H1 (cell line): ENCODE measurements around the gene GALNT15. TPM values are rescaled to one million over a fixed set of nuclear protein-coding genes. Genes with fewer than 3 reads are reported as not detected.

Experiments used
- CTCF ChIA-PET: fragments of 300-600 bp; sonication (Branson Sonifier 250); formaldehyde crosslinking; loops from one replicate; lab custom pipeline; 2021; ENCODE audit not compliant: partially characterized antibody; lab: Charles Lee
- POLR2A ChIA-PET: fragments of 300-600 bp; sonication (Branson Sonifier 250); formaldehyde crosslinking; loops from one replicate; lab custom pipeline; 2021; ENCODE audit warnings: inconsistent platforms; ENCODE audit not compliant: partially characterized antibody; lab: Charles Lee
- DNase-seq, 2 experiments: peaks; one replicate each; pipeline versions ENCODE4 v3.0.0 to v3.0.0-alpha.2; 2010 to 2022; ENCODE audit warnings: low spot score in 2 of 2, low read depth in 1 of 2, mixed read lengths in 1 of 2
- FAIRE-seq: peaks from 2 replicates; lab custom pipeline; 2011; peaks lifted over from hg19 to GRCh38; lab: Jason Lieb, UNC
- H2AFZ ChIP-seq: 2 replicates; pipeline ENCODE4 v1.8.1; 2012; ENCODE audit warnings: low read length, inconsistent platforms
- H2AK5ac ChIP-seq: 2 replicates; pipeline ENCODE4 v1.6.1; 2013; ENCODE audit warnings: low read depth, low read length
- H2BK120ac ChIP-seq: replicated peaks from 2 replicates; pipeline ENCODE3; 2013; ENCODE audit warnings: low read depth, low read length, inconsistent platforms
- H2BK12ac ChIP-seq: 2 replicates; pipeline ENCODE4 v1.6.1; 2013; ENCODE audit warnings: low read depth, low read length
- H2BK15ac ChIP-seq: 2 replicates; pipeline ENCODE4 v1.6.1; 2013; ENCODE audit warnings: low read length
- H2BK20ac ChIP-seq: 2 replicates; pipeline ENCODE4 v1.6.1; 2013; ENCODE audit warnings: low read length
- H2BK5ac ChIP-seq: 2 replicates; pipeline ENCODE4 v1.6.1; 2013; ENCODE audit warnings: low read depth, low read length
- H3K14ac ChIP-seq: 2 replicates; pipeline ENCODE4 v1.6.1; 2013; ENCODE audit warnings: inconsistent platforms; ENCODE audit not compliant: insufficient read length
- H3K18ac ChIP-seq: 2 replicates; pipeline ENCODE4 v1.6.1; 2013; ENCODE audit warnings: low read length; ENCODE audit errors: extremely low read depth
- H3K23ac ChIP-seq: 2 replicates; pipeline ENCODE4 v1.6.1; 2013; ENCODE audit warnings: inconsistent platforms; ENCODE audit not compliant: insufficient read length
- H3K23me2 ChIP-seq: 2 replicates; pipeline ENCODE4 v1.6.1; 2013; ENCODE audit warnings: low read depth, low read length
- H3K27ac ChIP-seq: 2 replicates; pipeline ENCODE4 v1.6.1; 2011; ENCODE audit warnings: low read depth, low read length, inconsistent platforms
- H3K27me3 ChIP-seq, 4 experiments: replicated peaks in 1 of 4; 1 replicate in 1 of 4; 2 replicates in 3 of 4; pipeline versions ENCODE4 v1.6.1 to v1.8.1; 2011 to 2013; ENCODE audit warnings: low read length in 3 of 4, mild to moderate bottlenecking in 3 of 4, inconsistent platforms in 2 of 4, mixed read lengths in 2 of 4, moderate library complexity in 1 of 4; ENCODE audit not compliant: control insufficient read depth in 3 of 4, insufficient read depth in 3 of 4; ENCODE audit errors: extremely low read depth in 1 of 4
- H3K36me3 ChIP-seq, 4 experiments: 2 replicates each; pipeline versions ENCODE4 v1.6.1 to v1.8.1; 2011 to 2013; ENCODE audit warnings: mild to moderate bottlenecking in 4 of 4, low read length in 3 of 4, moderate library complexity in 2 of 4, control low read depth in 1 of 4, inconsistent platforms in 1 of 4; ENCODE audit not compliant: insufficient read depth in 4 of 4, control insufficient read depth in 2 of 4
- H3K4ac ChIP-seq: replicated peaks from 2 replicates; pipeline ENCODE3; 2013; ENCODE audit warnings: low read length, low read depth, mixed read lengths, inconsistent platforms; ENCODE audit not compliant: insufficient read length
- H3K4me1 ChIP-seq, 4 experiments: replicated peaks in 1 of 4; 1 replicate in 1 of 4; 2 replicates in 3 of 4; pipeline versions ENCODE4 v1.6.1 to v1.8.1; 2011 to 2013; ENCODE audit warnings: low read length in 3 of 4, inconsistent platforms in 2 of 4, mixed read lengths in 1 of 4; ENCODE audit not compliant: insufficient read depth in 4 of 4, control insufficient read depth in 3 of 4
- H3K4me2 ChIP-seq, 2 experiments: 2 replicates each; pipeline versions ENCODE4 v1.6.1 to v1.8.1; 2011 to 2013; ENCODE audit warnings: low read depth in 2 of 2, low read length in 2 of 2, control low read depth in 1 of 2, inconsistent platforms in 1 of 2, mild to moderate bottlenecking in 1 of 2; ENCODE audit not compliant: insufficient read depth in 1 of 2
- H3K4me3 ChIP-seq, 4 experiments: fragments of 200-600, 300-600 bp in 1 of 4; sonication (generic), shearing (Covaris generic), sonication (Bioruptor Twin) in 1 of 4; 2 replicates each; pipeline versions ENCODE4 v1.5.1 to v1.8.1; 2011 to 2016; ENCODE audit warnings: low read length in 4 of 4, low read depth in 3 of 4, control low read depth in 2 of 4, inconsistent platforms in 2 of 4, mild to moderate bottlenecking in 2 of 4, mixed read lengths in 1 of 4, moderate library complexity in 1 of 4; ENCODE audit not compliant: insufficient read depth in 2 of 4; ENCODE audit errors: extremely low read depth in 1 of 4
- H3K56ac ChIP-seq: replicated peaks from 2 replicates; pipeline ENCODE3; 2013; ENCODE audit warnings: low read depth, mild to moderate bottlenecking, mixed read lengths, low read length, inconsistent platforms; ENCODE audit not compliant: insufficient read length
- H3K79me1 ChIP-seq: 2 replicates; pipeline ENCODE4 v1.6.1; 2013; ENCODE audit warnings: low read depth, low read length, control low read depth
- H3K79me2 ChIP-seq, 2 experiments: 2 replicates each; pipeline versions ENCODE4 v1.6.1 to v1.8.1; 2012 to 2013; ENCODE audit warnings: low read length in 2 of 2, mild to moderate bottlenecking in 2 of 2, inconsistent platforms in 1 of 2; ENCODE audit not compliant: insufficient read depth in 2 of 2, control insufficient read depth in 1 of 2
- H3K9ac ChIP-seq, 4 experiments: replicated peaks in 1 of 4; 1 replicate in 1 of 4; 2 replicates in 3 of 4; pipeline versions ENCODE4 v1.6.1 to v1.8.1; 2011 to 2013; ENCODE audit warnings: low read depth in 3 of 4, low read length in 3 of 4, control low read depth in 2 of 4, mild to moderate bottlenecking in 2 of 4, moderate library complexity in 2 of 4, inconsistent platforms in 1 of 4; ENCODE audit errors: extremely low read depth in 1 of 4
- H3K9me3 ChIP-seq, 2 experiments: 2 replicates each; pipeline versions ENCODE4 v1.6.1 to v1.8.1; 2012 to 2013; ENCODE audit warnings: mild to moderate bottlenecking in 2 of 2, moderate library complexity in 2 of 2, control low read depth in 1 of 2, inconsistent platforms in 1 of 2, low read depth in 1 of 2, low read length in 1 of 2, mixed read lengths in 1 of 2; ENCODE audit not compliant: insufficient read depth in 2 of 2
- H4K20me1 ChIP-seq, 2 experiments: replicated peaks in 1 of 2; 2 replicates each; pipeline versions ENCODE3 to v1.8.1; 2011 to 2013; ENCODE audit warnings: inconsistent platforms in 2 of 2, low read length in 2 of 2, mild to moderate bottlenecking in 1 of 2; ENCODE audit not compliant: insufficient read depth in 2 of 2, control insufficient read depth in 1 of 2
- H4K5ac ChIP-seq: 2 replicates; pipeline ENCODE4 v1.6.1; 2013; ENCODE audit warnings: low read length, low read depth, mixed read lengths, inconsistent platforms; ENCODE audit not compliant: insufficient read length
- H4K8ac ChIP-seq: 2 replicates; pipeline ENCODE4 v1.8.0; 2013; ENCODE audit warnings: mild to moderate bottlenecking, moderate library complexity, low read length, inconsistent platforms; ENCODE audit not compliant: insufficient read depth; ENCODE audit errors: extremely low read depth
- H4K91ac ChIP-seq: replicated peaks from 2 replicates; pipeline ENCODE3; 2013; ENCODE audit warnings: low read length, mixed read lengths, inconsistent platforms; ENCODE audit not compliant: insufficient read length
- CHD1 ChIP-seq: IDR thresholded peaks from 2 replicates; pipeline ENCODE4 v1.6.1; 2012; ENCODE audit warnings: low read depth, low read length, improper control_type of control experiment
- GTF2F1 ChIP-seq: IDR thresholded peaks from 2 replicates; pipeline ENCODE4 v1.6.1; 2012; ENCODE audit warnings: low read depth, low read length, improper control_type of control experiment, borderline replicate concordance
- MAFK ChIP-seq: IDR thresholded peaks from 2 replicates; pipeline ENCODE4 v1.6.1; 2012; ENCODE audit warnings: low read depth, mild to moderate bottlenecking, improper control_type of control experiment, low read length
- SP2 ChIP-seq: IDR thresholded peaks from 2 replicates; pipeline ENCODE4 v1.6.1; 2012; ENCODE audit warnings: mild to moderate bottlenecking, low read length, inconsistent platforms
- TBP ChIP-seq: IDR thresholded peaks from 2 replicates; pipeline ENCODE4 v1.6.1; 2011; ENCODE audit warnings: low read depth, low read length, improper control_type of control experiment
- WGBS, 2 experiments: shearing (Covaris generic) in 1 of 2; methylation state at CpG; one replicate each; pipeline versions ENCODE4 v1.1.6 to v1.1.7; 2013 to 2015; ENCODE audit warnings: low lambda C conversion rate in 2 of 2, mixed read lengths in 2 of 2, inconsistent platforms in 1 of 2, low coverage in 1 of 2, missing lambda C conversion rate in 1 of 2; ENCODE audit not compliant: insufficient replicate concordance in 2 of 2, insufficient coverage in 1 of 2, insufficient read length in 1 of 2; ENCODE audit errors: extremely low coverage in 1 of 2, missing lambda C conversion rate in 1 of 2; 5-methylcytosine and 5-hydroxymethylcytosine counted together
- polyA plus RNA-seq, 7 experiments: library from polyadenylated mRNA; depleted of rRNA in 3 of 7; stranded (reverse) in 5 of 7; unstranded in 2 of 7; fragments of >200 nt in 5 of 7; fragments of 200-250 nt in 2 of 7; gene quantifications; 1 replicate in 5 of 7; 2 replicates in 1 of 7; 4 replicates in 1 of 7; pipeline versions ENCODE4 v1.2.1 to v1.2.3, GENCODE V29; 2011 to 2013; ENCODE audit warnings: missing spikeins in 2 of 7, mixed read lengths in 2 of 7
- total RNA-seq: library from RNA; stranded (reverse); fragmentation: NEBNext Ultra II Directional; extraction: Animal tissue kit (Norgen Biotek cat#: 25700); gene quantifications from 2 replicates; pipeline ENCODE4 v1.2.1, GENCODE V29; 2021
- TF ChIP-seq, protein P1 (sequence below): IDR thresholded peaks from 2 replicates; pipeline ENCODE4 v1.6.1; 2011; ENCODE audit warnings: low read length, improper control_type of control experiment

Gene GALNT15
- total and polyA plus RNA-seq, 2 of the 8 experiments (the other 6 are each of a cell fraction or from before 2014, with no cell fraction given): 0.02 TPM; not detected in 1

DNA sequence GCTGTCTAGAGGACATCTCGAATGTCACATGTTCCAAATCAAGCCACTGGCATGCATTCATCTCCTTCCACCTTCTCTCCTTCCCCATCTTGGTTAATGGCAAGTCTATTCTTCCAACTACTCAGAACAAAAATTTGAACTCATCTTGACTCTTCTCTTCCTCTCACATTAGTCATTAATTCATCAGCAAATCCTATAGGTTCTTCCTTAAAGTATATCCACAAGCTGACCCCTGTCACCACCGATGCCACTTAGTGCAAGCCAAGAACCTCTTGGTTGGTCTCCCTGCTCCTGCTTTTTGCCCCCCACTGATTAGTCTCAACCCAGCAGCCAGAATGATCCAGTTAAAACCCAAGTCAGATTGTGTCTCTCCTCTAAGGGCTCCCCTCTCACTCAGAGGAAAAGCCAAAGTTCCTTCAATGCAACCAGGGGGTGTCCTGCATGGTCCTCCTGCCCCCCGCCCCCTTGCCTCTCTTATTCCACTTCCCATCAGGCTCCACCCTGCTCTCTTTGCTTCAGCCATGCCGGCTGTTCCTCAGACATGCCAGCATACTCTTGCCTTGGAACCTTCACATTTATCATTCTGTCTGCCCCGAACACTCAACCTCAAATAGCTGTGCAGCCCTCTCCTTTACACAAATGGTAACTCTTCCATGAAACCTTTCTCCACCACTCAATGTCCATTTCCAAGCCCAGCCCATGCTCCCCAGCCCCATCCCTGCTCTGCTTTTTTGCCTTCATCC lies 1.0 kb upstream of the GALNT15 start:
- H3K18ac ChIP-seq: no peak overlapping the region
- no peaks in the 10 kb centered on the region for H3K4me1 ChIP-seq
- WGBS, 2 experiments: 82% methylated on average over 5 of the region's 5 CpGs; no CpG with 5 or more reads in 1 of the 2 experiments
- no peak overlapping the region for H4K8ac ChIP-seq
- no peaks in the 10 kb centered on the region for H4K20me1 ChIP-seq
- peaks cover 2 to 6% of the 10 kb centered on the region in 2 experiments; a peak in 2 of 4 replicates for H3K9me3 ChIP-seq
- no peak overlapping the region for H2BK20ac ChIP-seq
- no peaks in the 10 kb centered on the region for H3K79me1 ChIP-seq
- TF ChIP-seq TBP: no peak
- TF ChIP-seq SP2: no peak
- no peak for TF ChIP-seq MAFK
- TF ChIP-seq, protein P1, sequence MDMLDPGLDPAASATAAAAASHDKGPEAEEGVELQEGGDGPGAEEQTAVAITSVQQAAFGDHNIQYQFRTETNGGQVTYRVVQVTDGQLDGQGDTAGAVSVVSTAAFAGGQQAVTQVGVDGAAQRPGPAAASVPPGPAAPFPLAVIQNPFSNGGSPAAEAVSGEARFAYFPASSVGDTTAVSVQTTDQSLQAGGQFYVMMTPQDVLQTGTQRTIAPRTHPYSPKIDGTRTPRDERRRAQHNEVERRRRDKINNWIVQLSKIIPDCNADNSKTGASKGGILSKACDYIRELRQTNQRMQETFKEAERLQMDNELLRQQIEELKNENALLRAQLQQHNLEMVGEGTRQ: no peak
- no peak for TF ChIP-seq GTF2F1
- no peak for TF ChIP-seq CHD1
- no peak overlapping the region for H2BK120ac ChIP-seq
- H2BK12ac ChIP-seq: no peak overlapping the region
- no peak overlapping the region for H3K4ac ChIP-seq
- H2BK5ac ChIP-seq: no peak overlapping the region
- ChIA-PET POLR2A (no interaction called here), CTCF (interaction anchor here (0.6 to 2.8 kb wide), 8 partner anchors 10 to 1163 kb away, joined by 3 to 18 read pairs (median 5); no protein-coding TSS in a partner anchor)
- no peaks in the 10 kb centered on the region for H3K36me3 ChIP-seq
- peaks cover 2% of the 10 kb centered on the region for H3K23me2 ChIP-seq
- no peaks in the 10 kb centered on the region for H3K79me2 ChIP-seq
- H3K27me3 ChIP-seq: no peaks in the 10 kb centered on the region
- H4K5ac ChIP-seq: no peak overlapping the region
- DNase-seq (no peak), FAIRE-seq (no peak)
- H3K27ac ChIP-seq: no peak overlapping the region
- no peak overlapping the region for H3K4me3 ChIP-seq
- no peak overlapping the region for H3K56ac ChIP-seq
- H3K14ac ChIP-seq: no peak overlapping the region
- no peak overlapping the region for H2BK15ac ChIP-seq
- no peak overlapping the region for H4K91ac ChIP-seq
- no peak overlapping the region for H3K4me2 ChIP-seq
- no peak overlapping the region for H3K23ac ChIP-seq
- no peak overlapping the region for H3K9ac ChIP-seq
- H2AFZ ChIP-seq: no peak overlapping the region
- no peak overlapping the region for H2AK5ac ChIP-seq
